ENCODE results near the gene NUBPL.

DNA sequence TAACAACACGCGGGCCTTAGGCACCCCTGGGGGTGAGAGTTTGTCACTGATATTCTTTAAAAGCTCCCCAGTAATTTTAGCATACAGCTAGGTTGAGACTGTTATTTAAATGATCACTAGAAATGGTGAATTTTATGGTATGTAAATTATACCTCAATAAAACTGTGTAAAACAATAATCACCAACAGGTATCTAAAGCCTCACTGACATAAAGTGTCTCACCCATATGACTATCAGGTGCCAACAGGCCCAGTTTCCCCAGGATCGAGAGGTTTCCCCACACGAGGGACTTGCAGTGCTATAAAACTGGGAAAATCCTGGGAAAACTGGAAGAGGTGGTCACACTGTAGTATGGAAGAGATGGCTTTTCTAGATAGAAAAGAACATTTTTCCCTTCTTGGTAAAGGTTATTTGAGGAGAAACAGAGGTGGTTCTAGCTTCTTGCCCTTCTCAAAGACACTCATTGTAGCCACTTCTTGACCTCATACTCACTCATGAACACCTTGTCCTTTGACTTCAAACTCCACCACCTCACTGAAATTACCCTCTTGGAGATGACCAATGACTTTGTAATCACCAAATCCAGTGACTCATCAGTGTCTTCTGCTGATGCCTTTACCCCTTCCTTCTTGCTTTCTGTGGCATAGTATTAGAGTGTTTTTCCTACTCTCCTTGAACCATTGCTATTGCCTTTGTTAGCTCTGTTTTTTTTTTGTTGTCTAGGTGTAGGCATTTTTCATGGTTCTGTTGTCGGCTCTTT lies 24.8 kb upstream of the NUBPL start:
- TF ChIP-seq, protein P1, sequence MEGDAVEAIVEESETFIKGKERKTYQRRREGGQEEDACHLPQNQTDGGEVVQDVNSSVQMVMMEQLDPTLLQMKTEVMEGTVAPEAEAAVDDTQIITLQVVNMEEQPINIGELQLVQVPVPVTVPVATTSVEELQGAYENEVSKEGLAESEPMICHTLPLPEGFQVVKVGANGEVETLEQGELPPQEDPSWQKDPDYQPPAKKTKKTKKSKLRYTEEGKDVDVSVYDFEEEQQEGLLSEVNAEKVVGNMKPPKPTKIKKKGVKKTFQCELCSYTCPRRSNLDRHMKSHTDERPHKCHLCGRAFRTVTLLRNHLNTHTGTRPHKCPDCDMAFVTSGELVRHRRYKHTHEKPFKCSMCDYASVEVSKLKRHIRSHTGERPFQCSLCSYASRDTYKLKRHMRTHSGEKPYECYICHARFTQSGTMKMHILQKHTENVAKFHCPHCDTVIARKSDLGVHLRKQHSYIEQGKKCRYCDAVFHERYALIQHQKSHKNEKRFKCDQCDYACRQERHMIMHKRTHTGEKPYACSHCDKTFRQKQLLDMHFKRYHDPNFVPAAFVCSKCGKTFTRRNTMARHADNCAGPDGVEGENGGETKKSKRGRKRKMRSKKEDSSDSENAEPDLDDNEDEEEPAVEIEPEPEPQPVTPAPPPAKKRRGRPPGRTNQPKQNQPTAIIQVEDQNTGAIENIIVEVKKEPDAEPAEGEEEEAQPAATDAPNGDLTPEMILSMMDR (IDR thresholded peaks at IDR 0.05): no peak
- no peak for TF ChIP-seq POLR2A (IDR thresholded peaks at IDR 0.05)

All from adrenal gland (tissue), 5 donors.